Neural cell (in vitro differentiated cells): ENCODE data around the gene APOH. TPM values are rescaled to one million over a fixed set of nuclear protein-coding genes. Genes with fewer than 3 reads are reported as not detected.

Source experiments
- H2AFZ ChIP-seq: fragments of 200-600, 300-800 bp; sonication (generic), shearing (Covaris generic); 2 replicates; pipeline ENCODE4 v1.6.0; 2014; ENCODE audit warnings: low read depth, mild to moderate bottlenecking, antibody characterized with exemption, low read length, moderate library complexity
- H3F3A ChIP-seq: fragments of 200-600 bp; shearing (Covaris generic); 2 replicates; pipeline ENCODE4 v1.6.1; 2016; ENCODE audit warnings: mild to moderate bottlenecking, moderate library complexity, mixed read lengths, antibody characterized with exemption, low read length; ENCODE audit not compliant: insufficient read depth, poor library complexity, severe bottlenecking
- H3K27ac ChIP-seq: fragments of 200-600, 300-800 bp; sonication (generic), shearing (Covaris generic); 2 replicates; pipeline ENCODE4 v1.5.1; 2014; ENCODE audit warnings: mild to moderate bottlenecking, low read length, moderate library complexity
- H3K27me3 ChIP-seq: fragments of 300-800, 200-600 bp; sonication (generic), shearing (Covaris generic); 2 replicates; pipeline ENCODE4 v1.6.0; 2014; ENCODE audit warnings: mild to moderate bottlenecking, low read depth, low read length, moderate library complexity; ENCODE audit not compliant: insufficient read depth
- H3K36me3 ChIP-seq: fragments of 300-800, 200-600 bp; sonication (generic), shearing (Covaris generic); 2 replicates; pipeline ENCODE4 v1.5.1; 2014; ENCODE audit warnings: mild to moderate bottlenecking, antibody characterized with exemption, low read length, moderate library complexity; ENCODE audit not compliant: insufficient read depth
- H3K4me2 ChIP-seq: fragments of 300-800, 200-600 bp; sonication (generic), shearing (Covaris generic); 2 replicates; pipeline ENCODE4 v1.6.0; 2014; ENCODE audit warnings: mild to moderate bottlenecking, low read length
- H3K4me3 ChIP-seq: fragments of 300-800, 200-600 bp; sonication (generic), shearing (Covaris generic); 2 replicates; pipeline ENCODE4 v1.5.1; 2014; ENCODE audit warnings: mild to moderate bottlenecking, low read length, moderate library complexity
- H3K79me2 ChIP-seq: fragments of 200-600 bp; shearing (Covaris generic); replicated peaks from 2 replicates; pipeline ENCODE4 v1.6.0; 2014; ENCODE audit warnings: mild to moderate bottlenecking, low read length, moderate library complexity; ENCODE audit not compliant: insufficient read depth
- H3K9ac ChIP-seq: fragments of 300-800, 200-600 bp; sonication (generic), shearing (Covaris generic); 2 replicates; pipeline ENCODE4 v1.6.1; 2016; ENCODE audit warnings: mild to moderate bottlenecking, low read length, mixed read lengths
- H3K9me2 ChIP-seq: fragments of 200-600 bp; shearing (Covaris generic); 2 replicates; pipeline ENCODE4 v1.6.1; 2016; ENCODE audit warnings: mild to moderate bottlenecking, low read length, mixed read lengths; ENCODE audit not compliant: insufficient read depth
- H3K9me3 ChIP-seq: fragments of 200-600, 300-800 bp; sonication (generic), shearing (Covaris generic); 2 replicates; pipeline ENCODE4 v1.6.1; 2016; ENCODE audit warnings: mild to moderate bottlenecking, mixed run types, low read length, moderate library complexity, mixed read lengths
- H4K20me1 ChIP-seq: fragments of 200-600 bp; shearing (Covaris generic); 2 replicates; pipeline ENCODE4 v1.6.1; 2016; ENCODE audit warnings: mild to moderate bottlenecking, mixed run types; ENCODE audit not compliant: insufficient read depth
- EP300 ChIP-seq: fragments of 450-650 bp; conservative IDR thresholded peaks from 2 replicates; pipeline ENCODE4 v1.6.1; 2014; ENCODE audit warnings: antibody characterized with exemption, mild to moderate bottlenecking, moderate library complexity; ENCODE audit not compliant: poor library complexity, severe bottlenecking
- EZH2 ChIP-seq: fragments of 200-600, 300-800 bp; shearing (Covaris generic), sonication (generic); IDR thresholded peaks from 2 replicates; pipeline ENCODE4 v1.6.1; 2014; ENCODE audit warnings: antibody characterized with exemption, low read length, borderline replicate concordance, mild to moderate bottlenecking; ENCODE audit not compliant: insufficient read depth, poor library complexity, severe bottlenecking
- RAD21 ChIP-seq: fragments of 450-650 bp; conservative IDR thresholded peaks from 2 replicates; pipeline ENCODE4 v1.6.1; 2014; ENCODE audit warnings: antibody characterized with exemption, mild to moderate bottlenecking, moderate library complexity
- polyA plus RNA-seq: library from polyadenylated mRNA; depleted of rRNA; stranded (reverse); fragments of >200 nt; gene quantifications from 2 replicates; pipeline ENCODE4 v1.2.3, GENCODE V29; 2014
- TF ChIP-seq, protein P1 (sequence below): IDR thresholded peaks from 2 replicates; pipeline ENCODE4 v1.6.1; 2012; ENCODE audit warnings: borderline replicate concordance
- TF ChIP-seq, protein P2 (sequence below): fragments of 450-650 bp; IDR thresholded peaks from 2 replicates; pipeline ENCODE4 v1.5.1; 2014; ENCODE audit warnings: antibody characterized with exemption, mild to moderate bottlenecking, moderate library complexity; ENCODE audit not compliant: poor library complexity, severe bottlenecking

Gene APOH
- polyA plus RNA-seq, 1 donor from 2014 or later, result not detected

DNA sequence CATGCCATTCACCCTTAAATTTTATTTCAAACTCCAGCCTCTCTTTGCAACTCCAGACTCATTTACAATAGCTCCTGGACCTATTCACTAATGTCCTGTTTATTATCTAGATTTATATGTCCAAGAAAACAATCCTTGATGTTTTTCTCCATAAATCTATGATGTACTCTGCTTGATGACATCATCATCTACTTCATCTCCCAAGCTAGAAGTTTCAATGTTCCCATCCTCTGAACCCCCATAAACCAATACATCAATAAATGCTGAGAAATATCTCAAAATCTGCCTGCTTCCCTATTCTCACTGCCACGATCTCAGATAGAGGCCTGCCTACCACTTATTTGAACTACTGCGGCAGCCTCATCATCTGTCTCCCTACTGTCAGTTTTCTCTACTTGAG lies 41.5 kb downstream of the APOH start:
- Histone ChIP-seq H3K27ac (no peak overlapping the region), H3K27me3 (no peaks in the 10 kb centered on the region), H3K36me3 (no peaks in the 10 kb centered on the region), H3K9me3 (no peaks in the 10 kb centered on the region), H3F3A (no peaks in the 10 kb centered on the region), H3K79me2 (peaks cover 6% of the 10 kb centered on the region), H4K20me1 (no peaks in the 10 kb centered on the region), H3K4me3 (no peak overlapping the region), H3K9ac (no peak overlapping the region), H3K4me2 (no peak overlapping the region), H3K9me2 (no peaks in the 10 kb centered on the region), H2AFZ (no peak overlapping the region)
- no peak for TF ChIP-seq EP300
- TF ChIP-seq, protein P1, sequence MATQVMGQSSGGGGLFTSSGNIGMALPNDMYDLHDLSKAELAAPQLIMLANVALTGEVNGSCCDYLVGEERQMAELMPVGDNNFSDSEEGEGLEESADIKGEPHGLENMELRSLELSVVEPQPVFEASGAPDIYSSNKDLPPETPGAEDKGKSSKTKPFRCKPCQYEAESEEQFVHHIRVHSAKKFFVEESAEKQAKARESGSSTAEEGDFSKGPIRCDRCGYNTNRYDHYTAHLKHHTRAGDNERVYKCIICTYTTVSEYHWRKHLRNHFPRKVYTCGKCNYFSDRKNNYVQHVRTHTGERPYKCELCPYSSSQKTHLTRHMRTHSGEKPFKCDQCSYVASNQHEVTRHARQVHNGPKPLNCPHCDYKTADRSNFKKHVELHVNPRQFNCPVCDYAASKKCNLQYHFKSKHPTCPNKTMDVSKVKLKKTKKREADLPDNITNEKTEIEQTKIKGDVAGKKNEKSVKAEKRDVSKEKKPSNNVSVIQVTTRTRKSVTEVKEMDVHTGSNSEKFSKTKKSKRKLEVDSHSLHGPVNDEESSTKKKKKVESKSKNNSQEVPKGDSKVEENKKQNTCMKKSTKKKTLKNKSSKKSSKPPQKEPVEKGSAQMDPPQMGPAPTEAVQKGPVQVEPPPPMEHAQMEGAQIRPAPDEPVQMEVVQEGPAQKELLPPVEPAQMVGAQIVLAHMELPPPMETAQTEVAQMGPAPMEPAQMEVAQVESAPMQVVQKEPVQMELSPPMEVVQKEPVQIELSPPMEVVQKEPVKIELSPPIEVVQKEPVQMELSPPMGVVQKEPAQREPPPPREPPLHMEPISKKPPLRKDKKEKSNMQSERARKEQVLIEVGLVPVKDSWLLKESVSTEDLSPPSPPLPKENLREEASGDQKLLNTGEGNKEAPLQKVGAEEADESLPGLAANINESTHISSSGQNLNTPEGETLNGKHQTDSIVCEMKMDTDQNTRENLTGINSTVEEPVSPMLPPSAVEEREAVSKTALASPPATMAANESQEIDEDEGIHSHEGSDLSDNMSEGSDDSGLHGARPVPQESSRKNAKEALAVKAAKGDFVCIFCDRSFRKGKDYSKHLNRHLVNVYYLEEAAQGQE, result no peak
- TF ChIP-seq, protein P2, sequence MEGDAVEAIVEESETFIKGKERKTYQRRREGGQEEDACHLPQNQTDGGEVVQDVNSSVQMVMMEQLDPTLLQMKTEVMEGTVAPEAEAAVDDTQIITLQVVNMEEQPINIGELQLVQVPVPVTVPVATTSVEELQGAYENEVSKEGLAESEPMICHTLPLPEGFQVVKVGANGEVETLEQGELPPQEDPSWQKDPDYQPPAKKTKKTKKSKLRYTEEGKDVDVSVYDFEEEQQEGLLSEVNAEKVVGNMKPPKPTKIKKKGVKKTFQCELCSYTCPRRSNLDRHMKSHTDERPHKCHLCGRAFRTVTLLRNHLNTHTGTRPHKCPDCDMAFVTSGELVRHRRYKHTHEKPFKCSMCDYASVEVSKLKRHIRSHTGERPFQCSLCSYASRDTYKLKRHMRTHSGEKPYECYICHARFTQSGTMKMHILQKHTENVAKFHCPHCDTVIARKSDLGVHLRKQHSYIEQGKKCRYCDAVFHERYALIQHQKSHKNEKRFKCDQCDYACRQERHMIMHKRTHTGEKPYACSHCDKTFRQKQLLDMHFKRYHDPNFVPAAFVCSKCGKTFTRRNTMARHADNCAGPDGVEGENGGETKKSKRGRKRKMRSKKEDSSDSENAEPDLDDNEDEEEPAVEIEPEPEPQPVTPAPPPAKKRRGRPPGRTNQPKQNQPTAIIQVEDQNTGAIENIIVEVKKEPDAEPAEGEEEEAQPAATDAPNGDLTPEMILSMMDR, result no peak

DNA sequence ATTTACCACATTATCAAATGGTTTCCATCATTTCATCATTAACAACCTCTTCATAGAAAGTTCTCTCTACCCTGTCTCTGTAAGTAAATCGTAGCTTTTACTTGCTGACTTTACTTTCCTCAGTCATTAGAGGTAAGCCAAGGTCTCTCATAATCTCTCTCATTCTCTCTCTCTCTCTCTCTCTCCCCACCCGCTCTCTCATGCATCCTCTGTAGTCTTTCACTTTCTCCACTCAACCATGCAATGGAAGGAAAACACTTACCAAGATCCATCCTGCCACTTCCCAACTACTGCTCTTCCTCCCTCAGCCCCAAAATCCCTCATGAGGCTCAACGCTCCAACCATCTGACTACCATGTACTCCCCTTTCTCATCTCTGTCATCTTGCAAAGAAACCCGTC lies 43.4 kb downstream of the APOH start:
- peaks cover 6% of the 10 kb centered on the region for H3K79me2 ChIP-seq

DNA sequence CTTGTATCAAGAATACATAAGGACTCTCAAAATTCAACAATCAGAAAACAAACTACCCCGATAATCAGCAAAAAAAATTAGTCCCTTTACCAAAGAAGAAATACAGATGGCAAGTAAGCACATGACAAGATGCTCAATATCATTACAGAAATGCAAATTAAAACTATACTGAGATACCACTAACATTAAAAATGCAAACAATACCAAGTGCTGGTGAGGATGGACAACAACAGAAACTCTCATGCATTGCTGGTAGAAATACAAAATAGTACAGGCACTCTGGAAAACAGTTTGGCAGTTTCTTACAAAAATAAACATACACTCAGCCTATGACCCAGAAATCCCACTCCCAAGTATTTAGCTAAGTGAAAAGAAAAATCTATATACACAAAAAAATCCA lies 44.8 kb downstream of the APOH start:
- Histone ChIP-seq H3K27me3 (no peaks in the 10 kb centered on the region), H2AFZ (no peak overlapping the region), H3K36me3 (no peaks in the 10 kb centered on the region), H3F3A (no peaks in the 10 kb centered on the region), H3K9me2 (no peaks in the 10 kb centered on the region), H3K4me2 (no peak overlapping the region), H3K4me3 (no peak overlapping the region), H3K9ac (no peak overlapping the region), H4K20me1 (no peaks in the 10 kb centered on the region), H3K27ac (no peak overlapping the region), H3K79me2 (no peaks in the 10 kb centered on the region), H3K9me3 (no peaks in the 10 kb centered on the region)
- TF ChIP-seq EP300, result no peak
- TF ChIP-seq, protein P2, result no peak
- TF ChIP-seq RAD21, result no peak
- TF ChIP-seq EZH2, result no peak
- TF ChIP-seq, protein P1, result no peak

More for the DNA sequence above, 43.4 kb downstream of the APOH start:
- Histone ChIP-seq H2AFZ (no peak overlapping the region), H4K20me1 (no peaks in the 10 kb centered on the region), H3K9ac (no peak overlapping the region), H3K36me3 (no peaks in the 10 kb centered on the region), H3K4me3 (no peak overlapping the region), H3K27ac (no peak overlapping the region), H3K4me2 (no peak overlapping the region), H3K27me3 (no peaks in the 10 kb centered on the region), H3K9me3 (no peaks in the 10 kb centered on the region), H3F3A (no peaks in the 10 kb centered on the region), H3K9me2 (no peaks in the 10 kb centered on the region)
- TF ChIP-seq RAD21, result no peak
